IPS-20b (cell line): ENCODE data around the gene RGS2.

ENCODE experiments used
- H3K27ac ChIP-seq: one replicate; pipeline ENCODE4 v1.5.1; 2013; ENCODE audit warnings: low read length
- H3K27me3 ChIP-seq: 2 replicates; pipeline ENCODE4 v1.6.1; 2013; ENCODE audit warnings: mild to moderate bottlenecking, low read length, inconsistent platforms; ENCODE audit not compliant: insufficient read depth
- H3K36me3 ChIP-seq: 2 replicates; pipeline ENCODE4 v1.6.1; 2013; ENCODE audit warnings: low read depth, mild to moderate bottlenecking, inconsistent platforms, low read length, moderate library complexity; ENCODE audit not compliant: insufficient read depth
- H3K4me1 ChIP-seq: 2 replicates; pipeline ENCODE4 v1.6.1; 2013; ENCODE audit warnings: mild to moderate bottlenecking, control low read depth, inconsistent platforms, low read length, moderate library complexity; ENCODE audit not compliant: insufficient read depth
- H3K4me3 ChIP-seq: 2 replicates; pipeline ENCODE4 v1.5.1; 2013; ENCODE audit warnings: mild to moderate bottlenecking, low read length, inconsistent platforms
- H3K9ac ChIP-seq: 2 replicates; pipeline ENCODE4 v1.6.1; 2013; ENCODE audit warnings: low read depth, mild to moderate bottlenecking, inconsistent platforms, low read length, moderate library complexity
- H3K9me3 ChIP-seq: 2 replicates; pipeline ENCODE4 v1.6.1; 2013; ENCODE audit warnings: mild to moderate bottlenecking, low read depth, low read length, inconsistent platforms; ENCODE audit not compliant: insufficient read depth

The RGS2 gene

GRCh38 chr1:192839162-192840066 lies 30.6 kb downstream of the RGS2 start:
- Histone ChIP-seq H3K27me3 (no peaks in the 10 kb centered on the region), H3K36me3 (no peaks in the 10 kb centered on the region), H3K9ac (peak overlapping the region; percentile 8; the same call in 1 of the 2 replicates), H3K4me1 (peaks cover 23% of the 10 kb centered on the region; the same call in 1 of the 2 replicates), H3K9me3 (no peaks in the 10 kb centered on the region), H3K4me3 (peak overlapping the region; percentile 46; the same call in 1 of the 2 replicates), H3K27ac (peak overlapping the region; percentile 31)

- Histone ChIP-seq H3K4me3 (no peak overlapping the region), H3K27ac (no peak overlapping the region), H3K9ac (no peak overlapping the region), H3K27me3 (no peaks in the 10 kb centered on the region), H3K9me3 (no peaks in the 10 kb centered on the region), H3K36me3 (no peaks in the 10 kb centered on the region), H3K4me1 (peaks cover 12% of the 10 kb centered on the region; the same call in 1 of the 2 replicates)
Observed at GRCh38 chr1:192844360-192844759, 35.5 kb downstream of the RGS2 start.

- H3K9ac ChIP-seq: no peak overlapping the region
Observed at GRCh38 chr1:192846950-192847349, 38.1 kb downstream of the RGS2 start.

GRCh38 chr1:192849011-192849410 lies 40.2 kb downstream of the RGS2 start:
- H3K27me3 ChIP-seq: no peaks in the 10 kb centered on the region
- H3K9ac ChIP-seq: no peak overlapping the region
- no peaks in the 10 kb centered on the region for H3K36me3 ChIP-seq
- H3K27ac ChIP-seq: no peak overlapping the region
- no peak overlapping the region for H3K4me3 ChIP-seq
- no peaks in the 10 kb centered on the region for H3K9me3 ChIP-seq
- H3K4me1 ChIP-seq: no peaks in the 10 kb centered on the region; the same call in 1 of the 2 replicates

More at GRCh38 chr1:192846950-192847349, 38.1 kb downstream of the RGS2 start:
- Histone ChIP-seq H3K4me3 (no peak overlapping the region), H3K27ac (no peak overlapping the region), H3K27me3 (no peaks in the 10 kb centered on the region), H3K9me3 (no peaks in the 10 kb centered on the region), H3K36me3 (no peaks in the 10 kb centered on the region), H3K4me1 (no peaks in the 10 kb centered on the region; the same call in 1 of the 2 replicates)

GRCh38 chr1:192849442-192849841 lies 40.6 kb downstream of the RGS2 start:
- Histone ChIP-seq H3K27me3 (no peaks in the 10 kb centered on the region), H3K9ac (no peak overlapping the region), H3K27ac (no peak overlapping the region), H3K9me3 (no peaks in the 10 kb centered on the region), H3K4me1 (no peaks in the 10 kb centered on the region; the same call in 1 of the 2 replicates), H3K4me3 (no peak overlapping the region), H3K36me3 (no peaks in the 10 kb centered on the region)

GRCh38 chr1:192852001-192852947 lies 43.4 kb downstream of the RGS2 start:
- H3K27me3 ChIP-seq: no peaks in the 10 kb centered on the region
- no peak overlapping the region for H3K27ac ChIP-seq
- no peaks in the 10 kb centered on the region; the same call in 1 of the 2 replicates for H3K4me1 ChIP-seq
- H3K4me3 ChIP-seq: no peak overlapping the region
- H3K9me3 ChIP-seq: no peaks in the 10 kb centered on the region
- no peaks in the 10 kb centered on the region for H3K36me3 ChIP-seq
- H3K9ac ChIP-seq: no peak overlapping the region

- Histone ChIP-seq H3K4me3 (no peak overlapping the region), H3K27ac (no peak overlapping the region), H3K36me3 (no peaks in the 10 kb centered on the region), H3K27me3 (no peaks in the 10 kb centered on the region), H3K4me1 (no peaks in the 10 kb centered on the region), H3K9ac (no peak overlapping the region), H3K9me3 (no peaks in the 10 kb centered on the region)
Observed at GRCh38 chr1:192858456-192858855, 49.6 kb downstream of the RGS2 start.

- H3K4me1 ChIP-seq: no peaks in the 10 kb centered on the region
- no peaks in the 10 kb centered on the region for H3K27me3 ChIP-seq
- H3K27ac ChIP-seq: no peak overlapping the region
- no peaks in the 10 kb centered on the region for H3K9me3 ChIP-seq
- H3K36me3 ChIP-seq: no peaks in the 10 kb centered on the region
- no peak overlapping the region for H3K9ac ChIP-seq
- no peak overlapping the region for H3K4me3 ChIP-seq
Observed at GRCh38 chr1:192859808-192860207, 51.0 kb downstream of the RGS2 start.

GRCh38 chr1:192860478-192861185 lies 51.8 kb downstream of the RGS2 start:
- no peak overlapping the region for H3K27ac ChIP-seq
- H3K36me3 ChIP-seq: no peaks in the 10 kb centered on the region
- H3K9ac ChIP-seq: no peak overlapping the region
- H3K4me1 ChIP-seq: no peaks in the 10 kb centered on the region
- no peak overlapping the region for H3K4me3 ChIP-seq
- no peaks in the 10 kb centered on the region for H3K9me3 ChIP-seq
- H3K27me3 ChIP-seq: no peaks in the 10 kb centered on the region

GRCh38 chr1:192861860-192862259 lies 53.0 kb downstream of the RGS2 start:
- H3K9me3 ChIP-seq: no peaks in the 10 kb centered on the region
- no peaks in the 10 kb centered on the region for H3K36me3 ChIP-seq
- H3K9ac ChIP-seq: no peak overlapping the region
- no peak overlapping the region for H3K4me3 ChIP-seq
- no peaks in the 10 kb centered on the region for H3K27me3 ChIP-seq
- no peaks in the 10 kb centered on the region for H3K4me1 ChIP-seq
- no peak overlapping the region for H3K27ac ChIP-seq
